Liver (tissue), 9 donors: ENCODE results near the gene SBK2. TPM values are rescaled to one million over a fixed set of nuclear protein-coding genes. Genes with fewer than 3 reads are reported as not detected.

Experiments
- DNase-seq: peaks from one replicate; pipeline ENCODE4 v3.0.0-alpha.2; 2017; ENCODE audit warnings: low spot score
- H3K27ac ChIP-seq, 2 donors: one replicate each; pipeline ENCODE4 v1.7.0; 2013; ENCODE audit warnings: inconsistent platforms in 2 of 2, low read length in 2 of 2, control low read depth in 1 of 2, low read depth in 1 of 2, mild to moderate bottlenecking in 1 of 2
- H3K27me3 ChIP-seq, 4 donors: one replicate each; pipeline versions ENCODE4 v1.6.1 to v1.7.0; 2013; ENCODE audit warnings: low read length in 3 of 4, inconsistent platforms in 1 of 4, mild to moderate bottlenecking in 1 of 4, moderate library complexity in 1 of 4; ENCODE audit not compliant: control insufficient read depth in 4 of 4, insufficient read depth in 4 of 4
- H3K36me3 ChIP-seq, 4 donors: one replicate each; pipeline versions ENCODE4 v1.6.1 to v1.7.0; 2013; ENCODE audit warnings: low read length in 3 of 4, mild to moderate bottlenecking in 3 of 4, low read depth in 1 of 4, moderate library complexity in 1 of 4; ENCODE audit not compliant: control insufficient read depth in 4 of 4, insufficient read depth in 3 of 4
- H3K4me1 ChIP-seq, 4 donors: one replicate each; pipeline versions ENCODE4 v1.6.1 to v1.7.0; 2013; ENCODE audit warnings: low read length in 3 of 4, mild to moderate bottlenecking in 3 of 4, moderate library complexity in 1 of 4; ENCODE audit not compliant: control insufficient read depth in 4 of 4, insufficient read depth in 4 of 4
- H3K4me3 ChIP-seq, 3 donors: one replicate each; pipeline versions ENCODE4 v1.6.1 to v1.7.0; 2013; ENCODE audit warnings: low read length in 3 of 3, control low read depth in 1 of 3, low read depth in 1 of 3, mild to moderate bottlenecking in 1 of 3
- H3K9ac ChIP-seq, 2 donors: one replicate each; pipeline ENCODE4 v1.7.0; 2013; ENCODE audit warnings: low read length in 2 of 2, mild to moderate bottlenecking in 2 of 2, moderate library complexity in 2 of 2, control low read depth in 1 of 2, low read depth in 1 of 2
- H3K9me3 ChIP-seq, 4 donors: one replicate each; pipeline versions ENCODE4 v1.6.1 to v1.7.0; 2013; ENCODE audit warnings: low read length in 3 of 4; ENCODE audit not compliant: control insufficient read depth in 4 of 4
- ATF3 ChIP-seq: IDR thresholded peaks from 2 replicates; pipeline ENCODE4 v1.6.1; 2016; ENCODE audit warnings: antibody characterized with exemption
- CTCF ChIP-seq: fragments of 150-350 bp; IDR thresholded peaks from 2 replicates; pipeline ENCODE4 v1.5.1; 2017; ENCODE audit warnings: improper control_type of control experiment, low read depth, low read length; ENCODE audit not compliant: missing input control
- EGR1 ChIP-seq, 2 donors: IDR thresholded peaks; 2 replicates each; pipeline ENCODE4 v1.6.1; 2016 to 2018; ENCODE audit warnings: antibody characterized with exemption in 2 of 2, low read depth in 2 of 2
- FOXA2 ChIP-seq: IDR thresholded peaks from 2 replicates; pipeline ENCODE4 v1.6.1; 2016; ENCODE audit warnings: antibody characterized with exemption
- GABPA ChIP-seq, 2 donors: IDR thresholded peaks in 1 of 2; conservative IDR thresholded peaks in 1 of 2; 2 replicates each; pipeline ENCODE4 v1.6.1; 2016; ENCODE audit warnings: antibody characterized with exemption in 2 of 2, mild to moderate bottlenecking in 1 of 2, moderate library complexity in 1 of 2
- HNF4A ChIP-seq, 2 donors: conservative IDR thresholded peaks; 2 replicates each; pipeline ENCODE4 v1.6.1; 2016; ENCODE audit warnings: antibody characterized with exemption in 2 of 2, mild to moderate bottlenecking in 2 of 2
- HNF4G ChIP-seq: IDR thresholded peaks from 2 replicates; pipeline ENCODE4 v1.6.1; 2016; ENCODE audit warnings: antibody characterized with exemption
- JUND ChIP-seq, 2 donors: IDR thresholded peaks; 2 replicates each; pipeline ENCODE4 v1.6.1; 2016; ENCODE audit warnings: antibody characterized with exemption in 2 of 2
- MAX ChIP-seq: IDR thresholded peaks from 2 replicates; pipeline ENCODE4 v1.6.1; 2016; ENCODE audit warnings: antibody characterized with exemption
- NR2F2 ChIP-seq: IDR thresholded peaks from 2 replicates; pipeline ENCODE4 v1.6.1; 2016; ENCODE audit warnings: antibody characterized with exemption
- RAD21 ChIP-seq, 2 donors: IDR thresholded peaks; 2 replicates each; pipeline ENCODE4 v1.6.1; 2016; ENCODE audit warnings: antibody characterized with exemption in 2 of 2, mild to moderate bottlenecking in 2 of 2
- REST ChIP-seq: IDR thresholded peaks from 2 replicates; pipeline ENCODE4 v1.6.1; 2016; ENCODE audit warnings: antibody characterized with exemption, mild to moderate bottlenecking
- RXRA ChIP-seq, 2 donors: IDR thresholded peaks; 2 replicates each; pipeline ENCODE4 v1.6.1; 2017 to 2018; ENCODE audit warnings: antibody characterized with exemption in 2 of 2, mild to moderate bottlenecking in 1 of 2
- SP1 ChIP-seq: IDR thresholded peaks from 2 replicates; pipeline ENCODE4 v1.6.1; 2018; ENCODE audit warnings: antibody characterized with exemption, mild to moderate bottlenecking
- TAF1 ChIP-seq: conservative IDR thresholded peaks from 2 replicates; pipeline ENCODE4 v1.6.1; 2016; ENCODE audit warnings: antibody characterized with exemption, mild to moderate bottlenecking
- YY1 ChIP-seq: IDR thresholded peaks from 2 replicates; pipeline ENCODE4 v1.6.1; 2016; ENCODE audit warnings: antibody characterized with exemption, mild to moderate bottlenecking
- ZBTB33 ChIP-seq: IDR thresholded peaks from 2 replicates; pipeline ENCODE4 v1.6.1; 2016; ENCODE audit warnings: antibody characterized with exemption
- WGBS: extraction: QIAGEN DNeasy Blood & Tissue Kit; methylation state at CpG from one replicate; pipeline ENCODE4 v1.1.7; 2013; 5-methylcytosine and 5-hydroxymethylcytosine counted together
- polyA plus RNA-seq, 2 donors: library from polyadenylated mRNA; stranded (reverse) in 1 of 2; unstranded in 1 of 2; fragments of 200-250 nt in 1 of 2; fragments of >200 nt in 1 of 2; fragmentation: Nextera tagmentation in 1 of 2; extraction: Ambion mirVana in 1 of 2; gene quantifications; one replicate each; pipeline versions ENCODE4 v1.2.1 to v1.2.3, GENCODE V29; 2013 to 2015
- total RNA-seq, 2 donors: library from RNA; depleted of rRNA; stranded (reverse); fragments of >200 nt; gene quantifications; one replicate each; pipeline ENCODE4 v1.2.3, GENCODE V29; 2014
- donor health status: healthy.
- donor health status: healthy.
- donor health status: healthy.
- donor health status: healthy.
- donor health status: healthy.

The SBK2 gene
- not detected for total RNA-seq
- polyA plus RNA-seq = not detected

- TF ChIP-seq TAF1 (no peak), JUND (IDR thresholded peaks at IDR 0.05) (no peak), FOXA2 (no peak), REST (no peak), ATF3 (no peak), HNF4A (conservative IDR thresholded peaks at IDR 0.05) (no peak), RAD21 (IDR thresholded peaks at IDR 0.05) (no peak), SP1 (no peak), ZBTB33 (no peak), GABPA (IDR thresholded peaks at IDR 0.05 in 1 of 2, conservative IDR thresholded peaks at IDR 0.05 in 1 of 2) (no peak), HNF4G (no peak), NR2F2 (no peak), RXRA (IDR thresholded peaks at IDR 0.05) (no peak), YY1 (no peak), EGR1 (IDR thresholded peaks at IDR 0.05; ENCODE audit: low read depth in 2 of 2) (no peak)
- DNase-seq = no peak
- Histone ChIP-seq H3K27me3 (no peaks in the 10 kb centered on the region), H3K4me3 (no peak within 1 kb of the TSS), H3K9me3 (no peaks in the 10 kb centered on the region), H3K27ac (no peak within 1 kb of the TSS), H3K9ac (no peak within 1 kb of the TSS), H3K36me3 (no peaks in the 10 kb centered on the region), H3K4me1 (no peaks in the 10 kb centered on the region)
- 29% methylated on average over 14 of the region's 14 CpGs for WGBS
Observed at GRCh38 chr19:55536951-55537740, at the start of gene SBK2. Gene SBK2 (minus strand): TSS chr19:55537133. CDS start chr19:55536294, 839 bp downstream.

- Histone ChIP-seq H3K9ac (no peak overlapping the region), H3K27me3 (no peaks in the 10 kb centered on the region), H3K27ac (no peak overlapping the region), H3K9me3 (no peaks in the 10 kb centered on the region), H3K36me3 (no peaks in the 10 kb centered on the region), H3K4me3 (peak overlapping the region in 1 of 3 donors; percentile 18), H3K4me1 (peaks cover 7 to 41% (median 36%) of the 10 kb centered on the region in 4 donors)
- 16% methylated on average over 36 of the region's 36 CpGs for WGBS
- DNase-seq = peak; percentile 60
- TF ChIP-seq MAX = no peak
- no peak for TF ChIP-seq ATF3
- TF ChIP-seq SP1 = no peak
- TF ChIP-seq YY1 = no peak
- no peak for TF ChIP-seq CTCF
- TF ChIP-seq TAF1 = no peak
- TF ChIP-seq GABPA (IDR thresholded peaks at IDR 0.05 in 1 of 2, conservative IDR thresholded peaks at IDR 0.05 in 1 of 2) = no peak
- TF ChIP-seq REST = no peak
- TF ChIP-seq NR2F2 = no peak
- TF ChIP-seq HNF4A (conservative IDR thresholded peaks at IDR 0.05) = no peak
Observed at GRCh38 chr19:55585658-55586339, 48.9 kb upstream of the SBK2 start.
